Mucosa of gallbladder (tissue), 1 donor: ENCODE data around the gene SUGCT. TPM values are rescaled to one million over a fixed set of nuclear protein-coding genes. Genes with fewer than 3 reads are reported as not detected.
"Not testable (repeated sequence)": the region's sequence is repeated elsewhere in the genome, so short reads cannot be mapped to it uniquely, and the experiment has no call there.

Experiments used
- DNase-seq: peaks from one replicate; pipeline ENCODE4 v3.0.0-alpha.2; 2020; ENCODE audit warnings: low spot score
- total RNA-seq: library from RNA; stranded (reverse); gene quantifications from one replicate; pipeline ENCODE4 v1.2.1, GENCODE V29; 2021
- donor health status: DM: no; HTN: no; CAD: no.

The SUGCT gene
- total RNA-seq, 1 donor from 2014 or later, result 7.6 TPM

GRCh38 chr7:40199076-40199802, 64.4 kb downstream of the SUGCT start:
- no peak for DNase-seq

GRCh38 chr7:40200791-40201190, 66.0 kb downstream of the SUGCT start:
- DNase-seq, result no peak

- DNase-seq, result no peak
Measured at GRCh38 chr7:40202851-40203250, 68.0 kb downstream of the SUGCT start.

- DNase-seq, result no peak
Measured at GRCh38 chr7:40204581-40204980, 69.8 kb downstream of the SUGCT start.

- no peak for DNase-seq
Measured at GRCh38 chr7:40205992-40206391, 71.2 kb downstream of the SUGCT start.

GRCh38 chr7:40211276-40212003, 76.6 kb downstream of the SUGCT start:
- no peak for DNase-seq

GRCh38 chr7:40213291-40213690, 78.5 kb downstream of the SUGCT start:
- DNase-seq, result no peak

GRCh38 chr7:40213856-40214255, 79.1 kb downstream of the SUGCT start:
- DNase-seq, result no peak

- not testable (repeated sequence) for DNase-seq
Measured at GRCh38 chr7:40218612-40219011, 83.8 kb downstream of the SUGCT start.

GRCh38 chr7:40219917-40220316, 85.1 kb downstream of the SUGCT start:
- no peak for DNase-seq

- no peak for DNase-seq
Measured at GRCh38 chr7:40220421-40220911, 85.7 kb downstream of the SUGCT start.

GRCh38 chr7:40221836-40222235, 87.0 kb downstream of the SUGCT start:
- no peak for DNase-seq

- no peak for DNase-seq
Measured at GRCh38 chr7:40223451-40224127, 88.8 kb downstream of the SUGCT start.

GRCh38 chr7:40230101-40230500, 95.3 kb downstream of the SUGCT start:
- DNase-seq, result no peak

- DNase-seq, result no peak
Measured at GRCh38 chr7:40231796-40232195, 97.0 kb downstream of the SUGCT start.

GRCh38 chr7:40232242-40232893, 97.6 kb downstream of the SUGCT start:
- DNase-seq, result peak; percentile 18

GRCh38 chr7:40234046-40234445, 99.2 kb downstream of the SUGCT start:
- DNase-seq, result peak; percentile 29

- DNase-seq, result no peak
Measured at GRCh38 chr7:40234666-40235065, 99.9 kb downstream of the SUGCT start.

GRCh38 chr7:40237731-40238130, 102.9 kb downstream of the SUGCT start:
- DNase-seq, result no peak

- no peak for DNase-seq
Measured at GRCh38 chr7:40239755-40240303, 105.0 kb downstream of the SUGCT start.

GRCh38 chr7:40243076-40243475, 108.3 kb downstream of the SUGCT start:
- no peak for DNase-seq

GRCh38 chr7:40244226-40244625, 109.4 kb downstream of the SUGCT start:
- no peak for DNase-seq
